Suprapubic skin (tissue), 4 donors: Measurements from ENCODE around the gene CFAP90. TPM values are rescaled to one million over a fixed set of nuclear protein-coding genes. Genes with fewer than 3 reads are reported as not detected.

Experiments used
- DNase-seq, 2 donors: peaks; one replicate each; pipeline ENCODE4 v3.0.0-alpha.2; 2019; ENCODE audit warnings: low spot score in 2 of 2
- H3K27ac ChIP-seq: fragments of 200-600 bp; sonication (generic); one replicate; pipeline ENCODE4 v1.5.1; 2019
- H3K27me3 ChIP-seq: fragments of 200-600 bp; sonication (generic); one replicate; pipeline ENCODE4 v1.5.1; 2019
- H3K36me3 ChIP-seq: fragments of 200-600 bp; sonication (generic); one replicate; pipeline ENCODE4 v1.5.1; 2019
- H3K4me1 ChIP-seq: fragments of 200-600 bp; sonication (generic); one replicate; pipeline ENCODE4 v1.5.1; 2019
- H3K4me3 ChIP-seq: fragments of 200-600 bp; sonication (generic); one replicate; pipeline ENCODE4 v1.5.1; 2019; ENCODE audit warnings: mild to moderate bottlenecking
- H3K9me3 ChIP-seq: fragments of 200-600 bp; sonication (generic); one replicate; pipeline ENCODE4 v1.5.1; 2019
- CTCF ChIP-seq, 2 donors: fragments of 200-600 bp in 1 of 2; fragments of 450-650 bp in 1 of 2; sonication (generic) in 1 of 2; IDR thresholded peaks; one replicate each; pipeline ENCODE4 v1.5.1; 2016 to 2019; ENCODE audit warnings: antibody characterized with exemption in 2 of 2, mild to moderate bottlenecking in 1 of 2, moderate library complexity in 1 of 2
- EP300 ChIP-seq: sonication (generic); formaldehyde crosslinking; IDR thresholded peaks from one replicate; pipeline ENCODE4 v1.6.1; 2017; ENCODE audit warnings: antibody characterized with exemption
- POLR2A ChIP-seq, 2 donors: fragments of 450-650 bp; IDR thresholded peaks; one replicate each; pipeline ENCODE4 v1.6.1; 2017; ENCODE audit warnings: antibody characterized with exemption in 2 of 2, mild to moderate bottlenecking in 2 of 2, moderate library complexity in 2 of 2
- POLR2AphosphoS5 ChIP-seq, 3 donors: sonication (generic); formaldehyde crosslinking; IDR thresholded peaks; one replicate each; pipeline ENCODE4 v1.6.1; 2017; ENCODE audit warnings: antibody characterized with exemption in 3 of 3
- WGBS: methylation state at CpG from one replicate; pipeline ENCODE4 v1.1.5; 2018; 5-methylcytosine and 5-hydroxymethylcytosine counted together
- total RNA-seq, 4 donors: library from RNA; depleted of rRNA; stranded (reverse); fragments of >200 nt; gene quantifications; one replicate each; pipeline ENCODE4 v1.1.0, GENCODE V29; 2016

The CFAP90 gene
- total RNA-seq, 4 donors from 2014 or later = 1.4 TPM; not detected in 3

- DNase-seq = no peak
- no peak overlapping the region for H3K27ac ChIP-seq
- no peaks in the 10 kb centered on the region for H3K9me3 ChIP-seq
- 67% methylated on average over 1 of the region's 1 CpG for WGBS
- H3K4me3 ChIP-seq = no peak overlapping the region
- peaks cover 5% of the 10 kb centered on the region for H3K4me1 ChIP-seq
- H3K36me3 ChIP-seq = peaks cover 3% of the 10 kb centered on the region
- H3K27me3 ChIP-seq = no peaks in the 10 kb centered on the region
- TF ChIP-seq CTCF (IDR thresholded peaks at IDR 0.05) (no peak), EP300 (no peak), POLR2AphosphoS5 (IDR thresholded peaks at IDR 0.05) (no peak), POLR2A (IDR thresholded peaks at IDR 0.05) (no peak)
Observed at GRCh38 chr5:7794823-7795222, 56.1 kb downstream of the CFAP90 start.

- no peak for DNase-seq
- Histone ChIP-seq H3K27ac (no peak overlapping the region), H3K36me3 (peaks cover 3% of the 10 kb centered on the region), H3K4me3 (no peak overlapping the region), H3K4me1 (peaks cover 5% of the 10 kb centered on the region), H3K27me3 (no peaks in the 10 kb centered on the region), H3K9me3 (no peaks in the 10 kb centered on the region)
- 71% methylated on average over 5 of the region's 5 CpGs for WGBS
- TF ChIP-seq POLR2AphosphoS5 (IDR thresholded peaks at IDR 0.05) (no peak), CTCF (IDR thresholded peaks at IDR 0.05) (no peak), EP300 (no peak), POLR2A (IDR thresholded peaks at IDR 0.05) (no peak)
Observed at GRCh38 chr5:7794311-7794710, 56.6 kb downstream of the CFAP90 start.

DNA sequence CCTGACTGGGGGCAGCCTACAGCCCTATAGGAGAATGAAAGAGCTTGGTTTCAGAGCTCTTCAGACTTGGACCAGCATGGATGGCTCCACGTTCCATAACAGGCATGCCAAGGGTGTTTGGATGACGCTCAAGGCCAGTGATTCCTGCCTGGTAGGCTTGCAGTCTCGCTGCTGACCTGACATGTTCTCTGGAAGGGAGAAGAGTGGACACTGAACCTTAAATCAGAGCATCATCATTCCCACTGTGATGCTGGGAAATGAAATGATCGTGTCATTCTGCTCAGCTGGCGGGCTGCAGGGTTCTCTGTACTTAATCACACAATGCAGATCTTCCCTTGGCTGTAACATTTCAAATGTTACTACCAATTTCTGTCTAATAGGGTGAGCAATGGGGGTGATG lies 57.0 kb downstream of the CFAP90 start:
- peaks cover 5% of the 10 kb centered on the region for H3K4me1 ChIP-seq
- no peaks in the 10 kb centered on the region for H3K9me3 ChIP-seq
- H3K27me3 ChIP-seq = no peaks in the 10 kb centered on the region
- no peak for TF ChIP-seq CTCF (IDR thresholded peaks at IDR 0.05)
- TF ChIP-seq POLR2A (IDR thresholded peaks at IDR 0.05) = no peak
- no peak for TF ChIP-seq POLR2AphosphoS5 (IDR thresholded peaks at IDR 0.05)
- no peak for TF ChIP-seq EP300
- H3K27ac ChIP-seq = no peak overlapping the region
- no peak overlapping the region for H3K4me3 ChIP-seq
- DNase-seq = no peak
- peaks cover 3% of the 10 kb centered on the region for H3K36me3 ChIP-seq
- WGBS = 82% methylated on average over 5 of the region's 5 CpGs

GRCh38 chr5:7789567-7789966 lies 61.4 kb downstream of the CFAP90 start:
- Histone ChIP-seq H3K27me3 (no peaks in the 10 kb centered on the region), H3K9me3 (no peaks in the 10 kb centered on the region), H3K36me3 (peaks cover 3% of the 10 kb centered on the region), H3K4me1 (no peaks in the 10 kb centered on the region), H3K27ac (no peak overlapping the region), H3K4me3 (no peak overlapping the region)
- WGBS = 94% methylated on average over 7 of the region's 7 CpGs
- no peak for TF ChIP-seq CTCF (IDR thresholded peaks at IDR 0.05)
- TF ChIP-seq EP300 = no peak
- no peak for TF ChIP-seq POLR2AphosphoS5 (IDR thresholded peaks at IDR 0.05)
- TF ChIP-seq POLR2A (IDR thresholded peaks at IDR 0.05) = no peak
- DNase-seq = no peak

DNA sequence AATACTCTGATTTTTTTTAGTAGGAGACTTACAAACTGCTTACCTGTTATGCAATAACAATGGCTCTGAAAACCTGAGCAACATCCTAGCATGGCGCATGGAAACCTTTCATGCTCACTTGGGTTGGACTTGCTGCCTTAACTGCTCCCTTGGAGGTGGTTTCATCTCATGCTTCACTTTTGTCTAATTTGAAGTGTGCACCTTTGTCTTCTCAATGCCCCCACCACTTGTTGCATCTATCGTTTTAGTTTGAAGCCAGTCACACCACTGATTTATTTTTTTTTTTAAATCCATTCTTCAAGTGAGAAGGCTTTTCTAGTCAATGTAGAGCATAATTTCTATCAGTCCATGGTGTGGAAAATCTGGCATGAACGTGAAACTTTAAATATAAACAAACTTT lies 63.2 kb downstream of the CFAP90 start:
- Histone ChIP-seq H3K27me3 (no peaks in the 10 kb centered on the region), H3K36me3 (no peaks in the 10 kb centered on the region), H3K27ac (no peak overlapping the region), H3K9me3 (no peaks in the 10 kb centered on the region), H3K4me3 (no peak overlapping the region), H3K4me1 (no peaks in the 10 kb centered on the region)
- DNase-seq = no peak
- 92% methylated on average over 3 of the region's 3 CpGs for WGBS
- TF ChIP-seq CTCF (IDR thresholded peaks at IDR 0.05) (no peak), EP300 (no peak), POLR2A (IDR thresholded peaks at IDR 0.05) (no peak), POLR2AphosphoS5 (IDR thresholded peaks at IDR 0.05) (no peak)
